Fibroblast of upper back skin (primary cell): ENCODE data around the gene TMEM208.

Source experiments
- DNase-seq: peaks from one replicate; pipeline ENCODE4 v3.0.0-alpha.2; 2013

TMEM208 gene

GRCh38 chr16:67237396-67238277 lies 10.7 kb downstream of the TMEM208 start:
- no peak for DNase-seq

- DNase-seq, result no peak
Observed at GRCh38 chr16:67238278-67238575, 11.3 kb downstream of the TMEM208 start.

DNA sequence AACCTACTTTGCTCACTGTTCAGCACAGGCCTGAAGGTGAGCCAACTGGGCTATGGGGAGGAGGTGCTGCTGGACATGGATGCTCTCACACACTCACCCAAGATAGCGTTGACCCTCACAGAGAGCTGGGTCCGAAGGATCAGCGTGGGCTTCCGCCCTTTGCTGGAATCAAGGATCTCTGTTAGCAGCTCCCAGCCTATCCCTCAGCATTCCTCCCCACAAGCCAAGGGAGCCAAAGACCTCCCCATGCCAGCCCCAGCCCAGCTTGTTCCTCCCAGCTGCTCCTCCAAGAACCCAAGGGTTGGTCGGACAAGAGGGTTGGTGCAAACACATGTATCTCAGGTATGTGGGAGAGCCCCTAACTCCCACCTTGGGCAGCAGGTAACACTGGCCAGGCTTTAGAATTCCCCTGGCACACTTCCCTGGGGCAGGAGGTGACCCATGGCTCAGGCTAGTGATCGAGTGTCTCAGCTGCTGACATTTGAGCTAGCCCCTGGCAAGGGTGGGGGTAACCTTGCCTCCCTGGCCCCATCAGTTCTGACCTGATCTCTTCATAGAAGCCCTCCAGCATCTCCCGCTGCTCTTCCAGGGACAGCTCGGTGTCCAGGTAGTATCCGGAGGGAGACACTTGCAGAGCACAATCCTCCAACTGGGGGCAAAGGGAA lies 12.0 kb downstream of the TMEM208 start:
- DNase-seq, result no peak

GRCh38 chr16:67240506-67240905 lies 13.6 kb downstream of the TMEM208 start:
- peak; percentile 24 for DNase-seq

GRCh38 chr16:67241008-67241900 lies 14.3 kb downstream of the TMEM208 start:
- peak; percentile 83 for DNase-seq

GRCh38 chr16:67242138-67242730 lies 15.3 kb downstream of the TMEM208 start:
- DNase-seq, result no peak

- DNase-seq, result no peak
Observed at GRCh38 chr16:67243481-67243880, 16.6 kb downstream of the TMEM208 start.

GRCh38 chr16:67244387-67245185 lies 17.7 kb downstream of the TMEM208 start:
- DNase-seq, result peak; percentile 94

DNA sequence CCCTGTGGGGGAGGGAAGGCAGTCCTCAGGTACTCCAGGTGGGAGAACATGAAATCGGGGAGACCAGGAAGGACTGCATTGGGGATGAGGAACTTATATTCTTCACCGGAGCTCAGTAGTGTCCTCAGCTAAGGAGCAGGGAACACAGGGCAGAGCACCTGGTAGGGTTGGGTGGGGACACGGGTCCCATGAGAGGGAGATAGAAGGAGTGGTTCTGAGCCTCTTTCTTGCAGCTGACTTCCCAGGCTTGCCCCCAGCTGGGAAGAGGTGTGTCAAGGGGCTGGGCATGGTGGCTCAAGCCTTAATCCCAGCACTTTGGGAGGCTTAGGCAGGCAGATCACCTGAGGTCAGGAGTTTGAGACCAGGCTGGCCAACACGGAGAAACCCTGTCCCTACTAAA lies 18.3 kb downstream of the TMEM208 start:
- DNase-seq, result no peak

- DNase-seq, result no peak
Observed at GRCh38 chr16:67245674-67246080, 18.7 kb downstream of the TMEM208 start.

DNA sequence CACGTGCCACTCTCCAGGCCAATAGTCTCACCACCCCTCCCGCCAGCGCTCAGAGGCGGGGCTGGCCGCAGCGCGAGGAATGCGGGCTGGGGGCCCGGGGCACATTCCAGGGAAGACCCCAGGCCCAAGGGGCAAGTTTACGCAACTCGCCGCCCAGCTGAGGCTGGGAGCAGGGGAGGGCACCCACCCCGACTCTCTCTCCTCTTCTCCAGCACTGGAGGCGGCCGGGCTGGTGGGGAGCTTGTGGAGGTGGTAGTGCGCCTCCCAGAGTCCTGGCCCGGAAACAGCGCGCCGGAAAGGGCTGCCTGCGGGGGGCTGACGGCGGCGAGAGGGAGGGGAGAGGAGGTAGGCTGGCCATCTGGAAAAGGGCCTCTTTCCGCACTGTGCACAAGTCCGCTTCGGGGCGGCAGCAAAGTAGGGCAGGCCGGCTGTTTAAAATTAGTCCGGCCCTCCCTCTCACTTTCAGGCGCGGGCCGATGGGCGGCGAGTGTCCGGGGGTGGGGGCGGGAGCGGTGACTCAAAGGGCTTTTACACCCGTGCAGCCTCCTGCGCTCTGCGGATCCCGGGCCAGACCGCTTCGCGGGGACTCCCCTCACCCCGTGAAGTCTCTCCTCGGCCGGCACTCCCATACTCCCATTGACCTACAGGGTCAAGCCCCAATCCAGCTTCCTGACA lies 19.3 kb downstream of the TMEM208 start:
- peak; percentile 87 for DNase-seq

GRCh38 chr16:67246756-67247191 lies 19.8 kb downstream of the TMEM208 start:
- DNase-seq, result no peak

DNA sequence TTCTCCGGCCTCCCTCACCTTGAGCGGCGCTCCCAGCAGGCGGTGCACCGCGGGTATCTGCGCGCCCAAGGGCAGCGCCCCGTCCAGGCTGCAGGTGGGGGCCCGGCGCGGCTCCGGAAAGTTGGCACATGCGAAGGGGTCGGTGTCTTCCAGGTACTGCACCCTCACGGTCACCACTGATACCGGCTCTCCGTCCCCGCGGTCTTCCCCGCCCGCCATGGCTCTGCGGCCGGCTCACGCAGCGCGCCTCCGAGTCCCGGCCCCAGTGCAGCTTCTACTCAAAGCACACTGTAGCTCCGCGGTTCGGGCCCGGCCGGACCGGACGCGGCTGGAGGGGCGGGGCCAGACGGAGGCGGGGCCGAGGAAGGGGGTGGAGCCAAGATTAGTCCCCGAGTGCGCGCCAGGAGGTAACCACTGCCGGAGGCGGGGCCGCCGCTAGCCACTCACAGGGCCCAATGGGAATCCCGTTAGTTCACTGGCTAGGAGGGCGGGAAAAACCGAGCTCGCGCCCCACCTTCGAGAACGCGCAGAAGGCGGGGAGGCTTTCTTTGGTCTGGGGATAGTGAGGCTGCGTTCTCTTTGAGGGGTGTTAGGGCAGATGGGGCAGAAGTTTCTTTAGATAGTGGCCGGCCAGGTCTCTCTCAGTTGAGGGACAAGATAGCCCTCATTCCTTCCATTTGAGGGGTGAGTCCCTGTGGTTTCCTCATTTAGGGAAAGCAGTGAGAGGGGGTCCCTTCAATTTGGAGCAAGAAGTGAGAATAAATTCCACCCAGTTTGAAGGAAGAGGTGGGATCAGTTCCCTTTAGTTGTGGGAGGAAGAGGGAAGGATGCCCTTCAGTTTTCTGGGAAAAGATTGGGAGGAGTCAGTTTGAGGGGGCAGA lies 20.5 kb downstream of the TMEM208 start, which contains the start of gene FHOD1:
TSS of gene FHOD1 (minus strand) at position 290 of the 881 bp plus-strand sequence. CDS start at position 219, 71 bp downstream.
- DNase-seq, result peak; percentile 95

GRCh38 chr16:67248073-67248400 lies 21.1 kb downstream of the TMEM208 start:
- no peak for DNase-seq

DNA sequence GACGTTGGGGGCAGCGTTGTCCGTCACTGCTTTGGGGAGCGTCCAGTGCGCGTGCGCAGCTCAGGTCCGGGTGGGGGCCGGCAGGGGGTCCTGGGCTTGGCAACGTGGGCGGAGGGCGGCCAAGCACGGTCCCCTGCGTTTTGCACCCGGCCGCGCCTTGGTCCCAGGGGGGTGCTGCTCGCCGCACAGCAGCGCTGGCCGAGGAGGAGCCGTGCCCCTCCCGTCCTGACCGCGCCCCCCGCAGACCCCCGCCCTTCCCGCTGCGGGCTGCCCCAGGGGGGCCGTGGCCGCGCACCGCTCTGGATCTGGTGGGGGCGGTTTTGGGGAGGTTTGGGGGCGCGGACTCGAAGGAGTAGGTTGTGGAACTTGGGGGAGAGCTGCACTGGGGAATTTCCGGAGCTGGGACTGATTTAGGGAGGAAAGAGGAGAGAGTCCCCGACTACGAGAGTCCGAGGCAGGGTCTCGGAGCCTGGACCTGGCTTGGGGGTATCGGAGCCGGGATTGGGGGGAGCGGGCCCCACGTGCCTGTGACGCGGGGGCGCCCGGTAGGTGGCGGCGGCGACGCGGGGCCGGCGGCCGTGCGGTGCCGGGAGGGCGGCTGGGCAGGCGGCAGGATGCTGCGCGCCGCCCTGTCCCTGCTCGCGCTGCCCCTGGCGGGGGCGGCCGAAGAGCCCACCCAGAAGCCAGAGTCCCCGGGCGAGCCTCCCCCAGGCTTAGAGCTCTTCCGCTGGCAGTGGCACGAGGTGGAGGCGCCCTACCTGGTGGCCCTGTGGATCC lies 21.7 kb downstream of the TMEM208 start, which contains the start of gene SLC9A5:
TSS of gene SLC9A5 (plus strand) at position 579 of the 777 bp plus-strand sequence. CDS start at position 615, 36 bp downstream.
- DNase-seq, result peak; percentile 20

DNA sequence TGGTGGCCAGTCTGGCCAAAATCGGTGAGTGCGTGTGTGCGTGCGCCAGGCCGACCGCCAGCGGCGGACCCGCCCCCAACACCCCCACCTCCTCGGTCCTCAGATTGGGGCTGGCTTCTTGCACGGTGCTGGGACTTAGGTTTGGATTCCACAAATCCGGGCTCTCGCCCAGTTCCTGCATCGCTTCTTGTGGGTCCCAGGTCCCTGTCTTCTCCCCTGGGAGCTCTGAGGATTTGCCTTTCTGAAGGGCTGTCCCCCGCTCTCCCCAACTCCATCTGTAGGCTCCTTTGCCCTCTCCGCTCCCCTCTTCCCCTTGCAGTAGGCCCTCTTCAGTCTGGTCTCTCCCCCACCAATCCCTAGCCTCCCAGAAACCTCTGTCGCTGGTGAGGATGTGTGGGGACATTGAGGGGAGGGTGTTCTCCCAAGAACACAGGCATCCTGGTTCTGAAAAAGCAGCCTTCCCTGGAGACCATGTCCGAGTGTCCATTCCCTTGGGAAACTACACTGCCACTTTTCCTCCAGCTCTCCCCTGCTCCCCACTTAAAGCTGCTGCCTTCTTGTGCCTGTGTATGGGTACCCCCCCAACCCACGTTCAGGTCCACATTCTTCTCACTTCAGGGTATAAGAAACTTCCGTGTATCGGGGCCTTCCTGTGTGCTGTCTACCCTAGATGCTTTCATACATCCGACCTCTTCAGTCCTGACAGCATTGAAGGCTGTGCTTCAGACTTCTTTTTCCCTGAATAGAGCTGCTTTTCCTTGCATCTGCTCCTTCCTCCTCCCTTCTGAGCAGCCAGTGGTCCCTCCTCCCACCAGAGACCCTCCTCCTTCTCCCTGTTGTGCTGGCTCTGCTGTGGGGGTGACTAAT lies 22.5 kb downstream of the TMEM208 start:
- DNase-seq, result peak; percentile 31

DNA sequence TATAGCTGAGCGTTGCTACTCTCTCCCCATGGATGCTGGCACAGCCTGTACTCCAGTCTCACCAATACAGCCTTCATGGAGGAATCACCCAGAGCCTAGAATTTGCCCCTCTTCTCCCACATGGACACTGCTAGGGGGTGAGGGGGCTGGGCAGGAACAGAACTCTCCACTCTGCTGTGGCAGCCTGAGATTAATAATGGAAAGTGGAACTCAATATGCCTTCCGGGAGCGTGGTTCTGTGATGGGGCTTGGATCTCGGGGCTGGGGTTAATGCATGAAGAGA lies 23.1 kb downstream of the TMEM208 start:
- DNase-seq, result no peak
